ENCODE results near the gene NSRP1. TPM values are rescaled to one million over a fixed set of nuclear protein-coding genes. Genes with fewer than 3 reads are reported as not detected.

NSRP1 gene
- total and polyA plus RNA-seq, 2 of the 8 experiments (the other 6 are each of a cell fraction or from before 2014, with no cell fraction given), result 6.1 to 22.4 TPM

GRCh38 chr17:30133197-30133596, 16.6 kb downstream of the NSRP1 start:
- H3K27me3 ChIP-seq (replicated peaks in 1 of 4; ENCODE audit: control insufficient read depth in 3 of 4, extremely low read depth in 1 of 4, insufficient read depth in 3 of 4, low read length in 3 of 4), result no peaks in the 10 kb centered on the region
- H3K4me3 ChIP-seq (ENCODE audit: extremely low read depth in 1 of 4, insufficient read depth in 2 of 4, low read depth in 3 of 4, low read length in 4 of 4), result no peak overlapping the region
- H3K79me1 ChIP-seq (ENCODE audit: low read depth, low read length), result peaks cover 2% of the 10 kb centered on the region; the same call in 1 of the 2 replicates
- no peaks in the 10 kb centered on the region for H3K23me2 ChIP-seq (ENCODE audit: low read depth, low read length)
- H2AFZ ChIP-seq (ENCODE audit: low read length), result no peak overlapping the region
- DNase-seq (ENCODE audit: low read depth in 1 of 2, low spot score in 2 of 2), result no peak
- H4K8ac ChIP-seq (ENCODE audit: extremely low read depth, insufficient read depth, low read length), result no peak overlapping the region
- no peak overlapping the region for H3K14ac ChIP-seq (ENCODE audit: insufficient read length)
- no peak overlapping the region for H4K5ac ChIP-seq (ENCODE audit: insufficient read length, low read depth, low read length)
- no peak overlapping the region for H3K4me2 ChIP-seq (ENCODE audit: insufficient read depth in 1 of 2, low read depth in 2 of 2, low read length in 2 of 2)
- no peak overlapping the region for H2BK12ac ChIP-seq (ENCODE audit: low read depth, low read length)
- H3K18ac ChIP-seq (ENCODE audit: extremely low read depth, low read length), result no peak overlapping the region
- no peak overlapping the region for H2BK5ac ChIP-seq (ENCODE audit: low read depth, low read length)
- peaks cover 0 to 2% of the 10 kb centered on the region in 2 experiments for H4K20me1 ChIP-seq (replicated peaks in 1 of 2; ENCODE audit: control insufficient read depth in 1 of 2, insufficient read depth in 2 of 2, low read length in 2 of 2)
- H2AK5ac ChIP-seq (ENCODE audit: low read depth, low read length), result no peak overlapping the region
- H3K36me3 ChIP-seq (ENCODE audit: control insufficient read depth in 2 of 4, insufficient read depth in 4 of 4, low read length in 3 of 4), result peaks cover 0 to 31% (median 0%) of the 10 kb centered on the region in 4 experiments; a peak in 3 of 8 replicates
- H3K4me1 ChIP-seq (replicated peaks in 1 of 4; ENCODE audit: control insufficient read depth in 3 of 4, insufficient read depth in 4 of 4, low read length in 3 of 4), result peaks cover 0 to 4% (median 1%) of the 10 kb centered on the region in 4 experiments; a peak in 2 of 7 replicates
- no peak overlapping the region for H3K23ac ChIP-seq (ENCODE audit: insufficient read length)
- H3K9me3 ChIP-seq (ENCODE audit: insufficient read depth in 2 of 2, low read depth in 1 of 2, low read length in 1 of 2), result no peaks in the 10 kb centered on the region
- ChIA-PET POLR2A (ENCODE audit: partially characterized antibody) (interaction anchor here (0.8 to 2.0 kb wide), 4 partner anchors 9 to 45 kb away, joined by 3 to 10 read pairs (median 3); no protein-coding TSS in a partner anchor), CTCF (ENCODE audit: partially characterized antibody) (interaction anchor here (0.9 to 2.9 kb wide), 3 partner anchors 8 to 15 kb away, joined by 3 to 11 read pairs (median 4); no protein-coding TSS in a partner anchor)
- H3K56ac ChIP-seq (replicated peaks; ENCODE audit: insufficient read length, low read depth, low read length), result no peak overlapping the region
- H2BK15ac ChIP-seq (ENCODE audit: low read length), result no peak overlapping the region
- no peak overlapping the region for H3K9ac ChIP-seq (replicated peaks in 1 of 4; ENCODE audit: extremely low read depth in 1 of 4, low read depth in 3 of 4, low read length in 3 of 4)
- no peak overlapping the region for H2BK120ac ChIP-seq (replicated peaks; ENCODE audit: low read depth, low read length)
- H3K27ac ChIP-seq (ENCODE audit: low read depth, low read length), result no peak overlapping the region
- 91% methylated on average over 3 of the region's 3 CpGs; no CpG with 5 or more reads in 1 of the 2 experiments for WGBS, 2 experiments (ENCODE audit: extremely low coverage in 1 of 2, insufficient coverage in 1 of 2, insufficient read length in 1 of 2, insufficient replicate concordance in 2 of 2, low coverage in 1 of 2, low lambda C conversion rate in 2 of 2, missing lambda C conversion rate in 1 of 2)
- peaks cover 0 to 57% of the 10 kb centered on the region in 2 experiments; a peak in 2 of 4 replicates for H3K79me2 ChIP-seq (ENCODE audit: control insufficient read depth in 1 of 2, insufficient read depth in 2 of 2, low read length in 2 of 2)
- no peak overlapping the region for H2BK20ac ChIP-seq (ENCODE audit: low read length)
- H4K91ac ChIP-seq (replicated peaks; ENCODE audit: insufficient read length, low read length), result no peak overlapping the region
- H3K4ac ChIP-seq (replicated peaks; ENCODE audit: insufficient read length, low read depth, low read length), result no peak overlapping the region
- no peak for FAIRE-seq
- no peak for TF ChIP-seq JUND (IDR thresholded peaks at IDR 0.05; ENCODE audit: low read length)
- TF ChIP-seq SIN3A (conservative IDR thresholded peaks at IDR 0.05 in 1 of 2, IDR thresholded peaks at IDR 0.05 in 1 of 2; ENCODE audit: low read depth in 1 of 2, low read length in 2 of 2), result no peak
- no peak for TF ChIP-seq EGR1 (IDR thresholded peaks at IDR 0.05; ENCODE audit: borderline replicate concordance, low read depth, low read length)
- no peak for TF ChIP-seq RNF2 (IDR thresholded peaks at IDR 0.05; ENCODE audit: borderline replicate concordance, low read depth, low read length, missing control alignments, poor library complexity, severe bottlenecking)
- TF ChIP-seq EZH2 (IDR thresholded peaks at IDR 0.05; ENCODE audit: low read depth, low read length, severe bottlenecking), result no peak
- no peak for TF ChIP-seq SAP30 (IDR thresholded peaks at IDR 0.05; ENCODE audit: insufficient read depth, insufficient replicate concordance, low read length)
- TF ChIP-seq TAF7 (optimal IDR thresholded peaks at IDR 0.05; ENCODE audit: borderline replicate concordance, low read depth, low read length), result no peak
- TF ChIP-seq BCL11A (IDR thresholded peaks at IDR 0.05; ENCODE audit: low read depth in 2 of 2, low read length in 2 of 2), result no peak
- TF ChIP-seq CEBPB (IDR thresholded peaks at IDR 0.05; ENCODE audit: low read depth, low read length), result no peak
- TF ChIP-seq CBX5 (IDR thresholded peaks at IDR 0.05; ENCODE audit: low read depth, low read length), result no peak
- no peak for TF ChIP-seq ATF3 (IDR thresholded peaks at IDR 0.05; ENCODE audit: insufficient read depth, low read depth, low read length)
- no peak for TF ChIP-seq YY1 (IDR thresholded peaks at IDR 0.05; ENCODE audit: low read depth, low read length)
